ENCODE measurements around the gene HM13. TPM values are rescaled to one million over a fixed set of nuclear protein-coding genes. Genes with fewer than 3 reads are reported as not detected.
"Not testable (repeated sequence)": the region's sequence is repeated elsewhere in the genome, so short reads cannot be mapped to it uniquely, and the experiment has no call there.

The HM13 gene
- total RNA-seq, 1 donor from 2014 or later, result 193 TPM

DNA sequence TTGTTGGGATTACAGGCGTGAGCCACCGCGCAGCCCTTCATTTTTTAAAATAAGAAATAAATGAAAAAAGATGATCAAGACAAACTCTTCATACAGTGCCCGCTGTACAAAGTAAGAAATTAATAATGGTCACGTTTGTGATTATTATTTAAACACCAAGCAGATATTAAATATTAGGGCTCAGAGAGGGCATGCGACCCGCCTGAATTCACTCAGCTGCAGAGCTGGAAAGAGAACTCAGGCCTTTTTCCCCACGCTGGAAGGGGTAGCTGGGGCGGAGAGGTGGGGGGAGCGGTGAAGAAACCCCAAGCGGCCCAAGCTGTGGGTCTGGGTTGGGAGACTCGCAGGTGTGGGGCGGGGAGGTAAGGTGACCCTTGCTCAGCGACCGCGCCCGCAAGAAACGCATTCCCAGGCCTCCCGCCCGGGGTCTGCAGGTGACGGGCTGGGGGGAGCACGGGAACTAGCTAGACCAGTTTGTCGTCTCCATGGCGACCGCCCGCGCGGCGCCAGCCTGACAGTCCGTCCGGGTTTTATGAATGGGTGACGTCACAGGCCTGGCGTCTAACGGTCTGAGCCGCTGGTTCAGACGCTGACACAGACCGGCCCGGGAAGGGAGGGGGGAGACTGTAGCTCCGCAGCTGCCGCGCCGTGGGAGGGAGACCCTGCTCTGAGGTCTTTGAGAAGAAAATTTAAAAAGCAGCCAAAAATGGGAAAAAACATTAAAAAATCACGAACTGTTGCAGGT is 89.8 kb downstream of the HM13 start:
- Mint-ChIP-seq H3K4me3 (peak overlapping the region; percentile 98), H3K27ac (peak overlapping the region; percentile 30), H3K4me1 (peaks cover 26% of the 10 kb centered on the region), H3K9me3 (no peaks in the 10 kb centered on the region), H3K27me3 (peaks cover 47% of the 10 kb centered on the region), H3K36me3 (ENCODE audit: low read depth) (no peaks in the 10 kb centered on the region)
- intact Hi-C loops (cut with micrococcal nuclease), result loop anchor here (2.0 kb wide), 2 partner anchors 15 to 89 kb away; partner anchors contain the start of gene HM13
- DNase-seq, result peak; percentile 92

DNA sequence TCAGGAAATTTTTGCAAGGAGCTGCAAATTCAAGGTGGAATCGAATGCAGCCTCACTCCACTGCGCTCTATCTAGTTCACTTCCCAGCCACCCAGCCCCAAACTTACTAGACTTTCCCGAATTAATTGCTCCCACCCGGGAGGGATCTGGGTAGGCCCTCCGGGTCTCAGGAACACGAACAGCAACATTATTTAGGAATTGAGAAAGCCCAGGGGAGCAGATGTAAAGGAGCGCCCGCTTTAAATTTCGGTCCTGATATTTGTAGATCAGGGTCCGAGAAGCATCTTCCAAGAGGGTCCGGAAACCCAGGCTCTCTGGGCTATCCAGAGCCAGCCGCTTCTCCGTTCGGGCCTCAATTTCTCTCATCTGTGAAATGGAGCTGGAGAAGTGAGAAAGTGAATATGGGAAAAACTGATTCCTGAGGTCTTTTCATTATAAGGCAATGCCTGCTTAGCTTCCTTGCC is 90.4 kb downstream of the HM13 start:
- intact Hi-C loops (cut with micrococcal nuclease), result loop anchor here (1.0 to 2.0 kb wide), 4 partner anchors 9 to 90 kb away; partner anchors contain the start of gene HM13
- Mint-ChIP-seq H3K9me3 (no peaks in the 10 kb centered on the region), H3K4me3 (peak overlapping the region; percentile 98), H3K27me3 (peaks cover 51% of the 10 kb centered on the region), H3K27ac (peak overlapping the region; percentile 30), H3K4me1 (peaks cover 26% of the 10 kb centered on the region), H3K36me3 (ENCODE audit: low read depth) (no peaks in the 10 kb centered on the region)
- DNase-seq, result no peak

DNA sequence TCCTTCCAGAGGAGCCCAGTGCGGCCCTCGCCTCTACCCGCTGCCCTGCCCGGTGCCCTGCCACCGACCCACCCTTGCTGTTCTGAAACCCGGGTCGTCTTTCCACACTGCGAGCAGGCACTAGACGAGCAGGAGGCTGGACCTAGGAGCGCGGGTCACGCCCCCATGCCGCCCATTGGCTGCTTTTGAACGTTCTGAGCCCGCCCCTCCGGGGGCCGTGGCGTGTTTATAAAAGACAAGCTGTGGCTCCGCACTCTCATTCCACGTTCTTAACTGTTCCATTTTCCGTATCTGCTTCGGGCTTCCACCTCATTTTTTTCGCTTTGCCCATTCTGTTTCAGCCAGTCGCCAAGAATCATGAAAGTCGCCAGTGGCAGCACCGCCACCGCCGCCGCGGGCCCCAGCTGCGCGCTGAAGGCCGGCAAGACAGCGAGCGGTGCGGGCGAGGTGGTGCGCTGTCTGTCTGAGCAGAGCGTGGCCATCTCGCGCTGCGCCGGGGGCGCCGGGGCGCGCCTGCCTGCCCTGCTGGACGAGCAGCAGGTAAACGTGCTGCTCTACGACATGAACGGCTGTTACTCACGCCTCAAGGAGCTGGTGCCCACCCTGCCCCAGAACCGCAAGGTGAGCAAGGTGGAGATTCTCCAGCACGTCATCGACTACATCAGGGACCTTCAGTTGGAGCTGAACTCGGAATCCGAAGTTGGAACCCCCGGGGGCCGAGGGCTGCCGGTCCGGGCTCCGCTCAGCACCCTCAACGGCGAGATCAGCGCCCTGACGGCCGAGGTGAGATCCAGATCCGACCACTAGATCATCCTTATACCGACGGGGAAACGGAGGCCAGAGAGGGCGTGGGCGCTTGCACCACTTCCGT is 91.0 kb downstream of the HM13 start, which contains the start of gene ID1:
Gene ID1, plus strand, starts transcription at position 259 of the 871 bp plus-strand sequence. Its CDS starts 99 bp downstream, at position 358.
- intact Hi-C loops (cut with micrococcal nuclease), result loop anchor here (1.0 to 2.0 kb wide), 4 partner anchors 8 to 90 kb away; partner anchors contain the start of gene HM13
- no peaks in the 10 kb centered on the region for H3K36me3 Mint-ChIP-seq (ENCODE audit: low read depth)
- H3K27ac Mint-ChIP-seq, result peak within 1 kb of the TSS; percentile 30
- peak; percentile 97 for DNase-seq
- H3K9me3 Mint-ChIP-seq, result no peaks in the 10 kb centered on the region
- peak within 1 kb of the TSS; percentile 98 for H3K4me3 Mint-ChIP-seq
- H3K27me3 Mint-ChIP-seq, result peaks cover 52% of the 10 kb centered on the region
- H3K4me1 Mint-ChIP-seq, result peaks cover 26% of the 10 kb centered on the region

DNA sequence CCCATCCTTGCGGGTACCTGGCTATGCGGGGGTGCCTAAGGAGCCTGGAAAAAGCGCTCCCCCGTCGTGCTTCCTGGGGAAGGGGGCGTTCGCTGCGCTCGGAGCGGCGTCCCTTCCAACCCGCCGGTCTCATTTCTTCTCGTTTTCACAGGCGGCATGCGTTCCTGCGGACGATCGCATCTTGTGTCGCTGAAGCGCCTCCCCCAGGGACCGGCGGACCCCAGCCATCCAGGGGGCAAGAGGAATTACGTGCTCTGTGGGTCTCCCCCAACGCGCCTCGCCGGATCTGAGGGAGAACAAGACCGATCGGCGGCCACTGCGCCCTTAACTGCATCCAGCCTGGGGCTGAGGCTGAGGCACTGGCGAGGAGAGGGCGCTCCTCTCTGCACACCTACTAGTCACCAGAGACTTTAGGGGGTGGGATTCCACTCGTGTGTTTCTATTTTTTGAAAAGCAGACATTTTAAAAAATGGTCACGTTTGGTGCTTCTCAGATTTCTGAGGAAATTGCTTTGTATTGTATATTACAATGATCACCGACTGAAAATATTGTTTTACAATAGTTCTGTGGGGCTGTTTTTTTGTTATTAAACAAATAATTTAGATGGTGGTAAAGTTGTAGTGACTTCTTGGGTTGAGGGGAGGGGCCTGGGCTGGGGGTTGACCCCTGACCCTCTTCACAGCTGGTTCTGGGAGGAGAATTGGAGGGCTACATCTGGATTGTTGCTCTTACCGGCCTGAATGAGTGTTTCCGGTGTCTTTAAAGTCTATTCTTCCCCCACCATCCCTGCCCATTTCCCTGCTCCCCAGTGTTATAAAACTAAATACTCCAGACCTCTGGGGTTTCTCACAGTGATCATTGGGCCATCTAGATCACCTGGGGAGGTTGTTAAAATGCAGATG is 91.9 kb downstream of the HM13 start:
- Mint-ChIP-seq H3K36me3 (ENCODE audit: low read depth) (no peaks in the 10 kb centered on the region), H3K27ac (no peak overlapping the region), H3K9me3 (no peaks in the 10 kb centered on the region), H3K27me3 (peaks cover 52% of the 10 kb centered on the region), H3K4me3 (peak overlapping the region; percentile 98), H3K4me1 (peaks cover 26% of the 10 kb centered on the region)
- intact Hi-C loops (cut with micrococcal nuclease), result loop anchor here (1.0 to 2.0 kb wide), 4 partner anchors 7 to 91 kb away; partner anchors contain the start of gene HM13
- peak; percentile 73 for DNase-seq

DNA sequence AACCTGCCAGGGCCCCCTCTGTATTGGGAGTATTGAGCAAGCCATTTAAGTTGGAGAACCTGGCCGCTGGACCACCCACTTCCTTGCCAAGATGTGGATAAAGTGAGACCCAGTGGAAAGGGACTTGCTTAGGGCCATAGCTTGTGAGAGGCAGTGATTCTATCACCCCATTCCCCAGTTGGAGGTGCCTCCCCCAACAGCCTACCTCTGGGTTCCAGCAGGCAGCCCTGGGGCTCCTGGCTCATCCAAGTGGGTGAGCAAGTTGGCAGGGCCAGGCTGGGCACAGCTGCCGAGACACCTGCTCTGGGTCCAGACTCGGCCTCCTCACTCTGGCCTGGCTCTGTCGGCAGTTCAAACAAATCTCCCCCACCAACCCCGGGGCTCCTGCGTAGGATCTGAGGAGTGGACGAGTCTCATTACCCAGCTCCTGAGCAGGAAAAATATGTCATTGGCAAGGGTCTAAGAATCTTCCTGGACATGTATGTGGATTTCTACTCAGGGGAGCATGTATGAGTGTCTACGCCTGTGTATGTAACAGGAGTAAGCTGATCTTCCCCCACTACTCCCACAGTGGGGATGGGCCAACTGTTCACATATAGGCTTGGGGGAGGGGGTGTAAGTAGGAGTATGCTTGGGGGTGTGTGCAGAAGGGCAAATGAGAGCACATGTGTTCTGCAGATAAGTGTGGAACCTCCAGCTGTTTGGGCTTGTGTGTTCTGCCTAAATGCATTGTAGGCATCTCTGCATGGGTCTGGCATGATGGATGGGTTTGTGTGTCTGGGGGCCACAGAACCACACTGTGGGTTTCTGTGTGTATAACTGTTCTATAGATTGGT is 92.8 kb downstream of the HM13 start:
- peak overlapping the region; percentile 98 for H3K4me3 Mint-ChIP-seq
- no peak overlapping the region for H3K27ac Mint-ChIP-seq
- H3K36me3 Mint-ChIP-seq (ENCODE audit: low read depth), result no peaks in the 10 kb centered on the region
- H3K9me3 Mint-ChIP-seq, result no peaks in the 10 kb centered on the region
- DNase-seq, result no peak
- intact Hi-C loops (cut with micrococcal nuclease), result no loop called here
- peaks cover 52% of the 10 kb centered on the region for H3K27me3 Mint-ChIP-seq
- H3K4me1 Mint-ChIP-seq, result peaks cover 26% of the 10 kb centered on the region

DNA sequence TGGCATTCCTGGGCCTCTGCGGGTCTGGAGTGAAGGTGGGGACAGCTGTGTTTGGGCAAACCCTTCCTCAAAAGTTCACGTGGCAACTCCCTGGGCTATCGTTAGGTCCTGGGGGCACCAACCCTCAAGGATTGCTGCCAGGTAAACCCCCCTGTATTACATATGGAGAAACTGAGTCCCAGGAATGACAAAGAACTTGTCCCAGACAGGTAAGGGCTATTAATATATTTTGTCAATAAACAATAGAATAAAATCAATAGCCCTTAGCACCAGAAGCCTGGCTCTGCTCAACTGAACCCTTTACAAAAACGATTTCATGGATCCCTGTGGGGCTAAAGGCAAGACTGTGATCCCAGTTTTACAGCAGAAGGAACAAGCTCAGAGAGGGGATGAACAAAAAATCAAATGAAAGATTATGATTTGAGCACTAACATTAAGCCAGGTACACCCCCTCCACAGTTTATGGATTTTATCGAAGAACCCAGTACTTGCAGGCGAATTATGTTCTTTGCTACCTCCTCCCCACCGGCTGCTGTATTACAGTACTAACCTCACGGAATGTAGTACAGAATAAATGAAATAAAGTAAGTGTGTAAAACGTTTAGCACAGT is 93.5 kb downstream of the HM13 start:
- Mint-ChIP-seq H3K9me3 (no peaks in the 10 kb centered on the region), H3K27ac (no peak overlapping the region), H3K27me3 (peaks cover 49% of the 10 kb centered on the region), H3K4me1 (peaks cover 25% of the 10 kb centered on the region), H3K36me3 (ENCODE audit: low read depth) (no peaks in the 10 kb centered on the region), H3K4me3 (no peak overlapping the region)
- DNase-seq, result no peak
- intact Hi-C loops (cut with micrococcal nuclease), result no loop called here

DNA sequence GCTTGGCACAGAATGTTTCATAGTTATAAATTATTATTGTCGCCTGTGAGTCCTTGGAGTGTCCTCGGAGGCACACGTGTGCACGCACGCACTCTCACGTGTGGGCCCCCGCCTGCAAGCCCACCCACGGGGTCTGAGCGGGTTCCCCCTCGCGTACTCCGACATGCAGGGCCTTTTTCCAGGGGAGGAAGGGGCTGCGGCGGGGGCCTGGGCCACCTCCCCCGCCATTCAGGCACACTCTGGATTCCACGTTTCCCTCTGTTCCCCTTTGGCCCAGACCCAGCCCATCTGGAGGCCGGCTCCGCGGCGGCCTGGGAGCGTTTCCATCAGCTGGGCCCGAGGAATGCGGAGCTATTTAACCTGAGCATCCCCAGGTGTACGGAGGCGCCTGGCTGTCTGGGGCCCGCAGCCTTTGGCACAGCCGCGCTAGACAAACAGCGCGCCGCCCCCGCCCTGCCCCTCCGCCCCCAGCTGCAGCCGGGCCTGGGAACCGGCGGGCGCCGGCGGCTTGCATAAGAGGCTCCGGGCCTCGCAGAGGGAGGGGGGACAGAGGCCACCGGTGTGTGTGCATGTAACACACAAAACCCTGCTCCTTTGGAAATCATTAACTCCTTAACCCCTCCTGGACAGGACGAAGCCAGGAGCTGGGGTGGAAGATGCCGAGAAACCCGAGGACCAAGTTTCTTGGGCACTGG is 94.2 kb downstream of the HM13 start:
- no peak overlapping the region for H3K27ac Mint-ChIP-seq
- peaks cover 49% of the 10 kb centered on the region for H3K27me3 Mint-ChIP-seq
- no peak for DNase-seq

DNA sequence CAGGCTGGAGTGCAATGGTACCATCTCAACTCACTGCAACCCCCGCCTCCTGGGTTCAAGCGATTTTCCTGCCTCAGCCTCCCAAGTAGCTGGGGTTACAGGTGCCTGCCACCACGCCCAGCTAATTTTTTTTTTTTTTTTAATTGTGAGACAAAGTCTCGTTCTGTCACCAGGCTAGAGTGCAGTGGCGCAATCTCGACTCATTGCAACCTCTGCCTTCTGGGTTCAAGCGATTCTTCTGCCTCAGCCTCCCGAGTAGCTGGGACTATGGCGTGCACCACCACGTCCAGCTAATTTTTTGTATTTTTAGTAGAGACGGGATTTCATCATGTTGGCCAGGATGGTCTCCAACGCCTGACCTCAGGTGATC is 98.0 kb downstream of the HM13 start:
- not testable (repeated sequence) for H3K27ac Mint-ChIP-seq

More for the DNA sequence above, 94.2 kb downstream of the HM13 start:
- Mint-ChIP-seq H3K4me1 (peaks cover 24% of the 10 kb centered on the region), H3K4me3 (no peak overlapping the region), H3K9me3 (no peaks in the 10 kb centered on the region), H3K36me3 (ENCODE audit: low read depth) (no peaks in the 10 kb centered on the region)
- intact Hi-C loops (cut with micrococcal nuclease), result no loop called here

DNA sequence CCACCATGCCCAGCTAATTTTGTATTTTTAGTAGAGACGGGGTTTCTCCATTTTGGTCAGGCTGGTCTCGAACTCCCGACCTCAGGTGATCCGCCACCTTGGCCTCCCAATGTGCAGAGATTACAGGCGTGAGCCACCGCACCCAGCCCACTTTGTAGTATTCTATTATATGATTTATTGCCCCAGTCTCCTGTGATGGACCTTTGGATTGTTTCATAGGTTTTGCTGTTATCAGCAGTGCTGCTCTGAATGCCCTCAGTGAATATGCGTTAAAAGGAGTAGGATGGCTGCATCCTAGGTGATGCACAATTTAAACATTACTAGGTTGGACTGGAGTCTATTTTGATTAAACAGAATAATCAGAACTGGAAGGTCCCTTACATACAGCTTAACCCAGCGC is 101.2 kb downstream of the HM13 start:
- no peaks in the 10 kb centered on the region for H3K36me3 Mint-ChIP-seq (ENCODE audit: low read depth)
- H3K27me3 Mint-ChIP-seq, result peaks cover 9% of the 10 kb centered on the region
- H3K4me1 Mint-ChIP-seq, result peaks cover 12% of the 10 kb centered on the region
- intact Hi-C loops (cut with micrococcal nuclease), result no loop called here
- H3K27ac Mint-ChIP-seq, result no peak overlapping the region
- H3K4me3 Mint-ChIP-seq, result no peak overlapping the region
- no peak for DNase-seq
- H3K9me3 Mint-ChIP-seq, result no peaks in the 10 kb centered on the region

More for the DNA sequence above, 98.0 kb downstream of the HM13 start:
- DNase-seq; H3K9me3 Mint-ChIP-seq; H3K4me1 Mint-ChIP-seq; H3K36me3 Mint-ChIP-seq (ENCODE audit: low read depth); H3K4me3 Mint-ChIP-seq: not testable (repeated sequence)
- intact Hi-C loops (cut with micrococcal nuclease), result loop anchor here (1.0 kb wide), 2 partner anchors 43 to 52 kb away; no protein-coding TSS in a partner anchor
- H3K27me3 Mint-ChIP-seq, result peaks cover 22% of the 10 kb centered on the region

DNA sequence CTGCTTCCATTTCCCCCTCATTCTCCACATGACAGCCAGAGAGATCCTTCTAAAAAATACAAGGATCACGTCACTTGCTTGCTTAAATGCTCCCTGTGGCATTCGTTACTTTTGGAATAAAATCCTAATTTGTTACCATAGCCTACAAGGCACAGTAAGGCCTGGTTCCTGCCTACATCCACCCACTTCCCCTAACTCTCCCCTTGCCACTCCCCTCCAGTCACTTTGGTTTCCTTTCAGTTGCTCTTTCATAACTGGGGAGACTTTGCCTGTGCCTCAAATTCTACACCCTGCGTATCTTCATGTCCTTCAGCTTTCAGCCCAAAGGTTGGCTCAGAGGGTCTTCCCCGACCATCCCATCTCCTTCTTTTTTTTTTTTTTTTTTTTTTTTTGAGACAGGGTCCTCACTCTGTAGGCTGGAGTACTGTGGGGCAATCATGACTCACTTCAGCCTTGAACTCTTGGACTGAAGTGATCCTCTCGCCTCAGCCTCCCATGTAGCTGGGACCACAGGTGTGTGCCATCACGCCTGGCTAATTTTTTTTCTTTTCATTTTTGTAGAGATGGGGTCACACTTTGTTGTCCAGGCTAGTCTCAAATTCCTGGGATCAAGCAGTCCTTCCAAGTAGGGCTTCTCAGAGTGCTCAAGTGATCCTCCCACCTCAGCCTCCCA is 103.3 kb downstream of the HM13 start:
- H3K9me3 Mint-ChIP-seq, result no peaks in the 10 kb centered on the region
- no peak overlapping the region for H3K4me3 Mint-ChIP-seq
- peak overlapping the region; percentile 21 for H3K27ac Mint-ChIP-seq
- H3K4me1 Mint-ChIP-seq, result peaks cover 11% of the 10 kb centered on the region
- H3K27me3 Mint-ChIP-seq, result peaks cover 9% of the 10 kb centered on the region
- peak; percentile 72 for DNase-seq
- no peaks in the 10 kb centered on the region for H3K36me3 Mint-ChIP-seq (ENCODE audit: low read depth)
- intact Hi-C loops (cut with micrococcal nuclease), result no loop called here

Measured in activated CD4-positive, alpha-beta T cell treated with anti-CD3 and anti-CD28 coated beads, Interleukin-2, amount 10 ng/mL, durations not matched to agents 24 days and 14 days (primary cell).